Neural progenitor cell (in vitro differentiated cells): Measurements from ENCODE around the gene CATSPERB.

Experiments used
- CTCF ChIP-seq: fragments of 200-600 bp; sonication (generic); IDR thresholded peaks from 2 replicates; pipeline ENCODE4 v1.5.1; 2017; ENCODE audit warnings: antibody characterized with exemption, mild to moderate bottlenecking
- EZH2 ChIP-seq: fragments of 200-600 bp; sonication (generic); IDR thresholded peaks from 2 replicates; pipeline ENCODE4 v1.6.1; 2017; ENCODE audit warnings: antibody characterized with exemption, mild to moderate bottlenecking, moderate library complexity
- EZH2phosphoT487 ChIP-seq: fragments of 200-600 bp; sonication (generic); IDR thresholded peaks from 2 replicates; pipeline ENCODE4 v1.6.1; 2017; ENCODE audit warnings: antibody characterized with exemption

- TF ChIP-seq CTCF (no peak), EZH2 (no peak), EZH2phosphoT487 (peak; percentile 90)
Measured at GRCh38 chr14:91545946-91546716, 185.8 kb downstream of the CATSPERB start.
